Measurements from ENCODE around the gene MAP2K1. TPM values are rescaled to one million over a fixed set of nuclear protein-coding genes. Genes with fewer than 3 reads are reported as not detected.
A peak's percentile ranks its signal among the peaks of the same experiment; 100 is the strongest.

Gene MAP2K1
- total and polyA plus RNA-seq, 4 donors = 14.3 to 30.2 (median 24.4) TPM

DNA sequence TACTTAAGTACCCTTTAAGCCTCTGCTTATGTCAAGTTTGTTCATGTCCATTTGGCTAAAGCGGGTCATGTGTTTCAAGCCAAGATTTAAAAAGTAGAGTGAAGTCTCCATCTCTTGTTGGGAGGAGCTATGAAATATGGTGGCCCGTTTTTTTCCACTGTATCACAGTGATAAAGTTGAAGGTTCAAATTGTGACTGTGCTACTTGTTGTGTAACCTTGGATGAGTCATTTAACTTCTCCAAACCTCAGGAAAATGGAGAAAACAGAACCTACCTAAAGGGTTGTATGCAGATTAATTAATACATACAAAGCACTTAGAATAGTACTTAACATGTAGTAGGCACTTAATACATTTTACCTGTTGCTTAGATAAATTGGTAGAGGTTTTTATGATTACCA lies 67.4 kb downstream of the MAP2K1 start:
- Histone ChIP-seq H3K27me3 (ENCODE audit: control insufficient read depth in 4 of 4, insufficient read depth in 4 of 4, low read length in 3 of 4) (no peaks in the 10 kb centered on the region), H3K9me3 (ENCODE audit: control insufficient read depth in 4 of 4, low read length in 3 of 4) (no peaks in the 10 kb centered on the region), H3K4me1 (ENCODE audit: control insufficient read depth in 4 of 4, insufficient read depth in 4 of 4, low read length in 3 of 4) (peaks cover 1 to 13% (median 9%) of the 10 kb centered on the region in 4 donors), H3K27ac (ENCODE audit: low read depth in 1 of 2, low read length in 2 of 2) (no peak overlapping the region), H3K4me3 (ENCODE audit: low read depth in 1 of 3, low read length in 3 of 3) (no peak overlapping the region), H3K36me3 (ENCODE audit: control insufficient read depth in 4 of 4, insufficient read depth in 3 of 4, low read depth in 1 of 4, low read length in 3 of 4) (peaks cover 0 to 2% (median 0%) of the 10 kb centered on the region in 4 donors), H3K9ac (ENCODE audit: low read depth in 1 of 2, low read length in 2 of 2) (no peak overlapping the region)
- 91% methylated on average over 2 of the region's 2 CpGs for WGBS
- no peak for DNase-seq (ENCODE audit: low spot score)
- TF ChIP-seq HNF4A (conservative IDR thresholded peaks at IDR 0.05) (no peak), RXRA (IDR thresholded peaks at IDR 0.05) (no peak), JUND (IDR thresholded peaks at IDR 0.05) (peak in 1 of 2 donors; percentile 50), GABPA (IDR thresholded peaks at IDR 0.05 in 1 of 2, conservative IDR thresholded peaks at IDR 0.05 in 1 of 2) (no peak), EGR1 (IDR thresholded peaks at IDR 0.05; ENCODE audit: low read depth in 2 of 2) (no peak)

DNA sequence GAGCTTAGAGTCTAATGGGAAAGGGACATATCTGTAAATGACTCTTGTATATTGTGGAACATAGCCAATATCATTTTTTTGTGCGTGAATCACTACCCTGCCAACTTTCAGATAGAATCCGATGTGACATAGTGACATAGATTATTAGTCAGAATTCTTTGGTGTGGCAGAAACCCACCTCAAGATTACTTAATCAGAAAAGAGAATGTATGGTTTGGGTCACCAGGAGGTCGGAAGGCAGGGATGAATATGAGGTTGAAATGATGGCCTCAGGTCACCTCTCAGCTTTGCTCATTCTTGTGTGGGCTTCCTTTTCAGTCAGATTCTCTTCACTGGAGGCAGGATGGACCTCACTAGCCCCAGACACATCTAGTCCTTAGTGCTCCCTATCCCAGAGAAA lies 69.5 kb downstream of the MAP2K1 start:
- Histone ChIP-seq H3K4me3 (ENCODE audit: low read depth in 1 of 3, low read length in 3 of 3) (no peak overlapping the region), H3K27ac (ENCODE audit: low read depth in 1 of 2, low read length in 2 of 2) (no peak overlapping the region), H3K9ac (ENCODE audit: low read depth in 1 of 2, low read length in 2 of 2) (no peak overlapping the region), H3K36me3 (ENCODE audit: control insufficient read depth in 4 of 4, insufficient read depth in 3 of 4, low read depth in 1 of 4, low read length in 3 of 4) (peaks cover 0 to 2% (median 0%) of the 10 kb centered on the region in 4 donors), H3K9me3 (ENCODE audit: control insufficient read depth in 4 of 4, low read length in 3 of 4) (no peaks in the 10 kb centered on the region), H3K27me3 (ENCODE audit: control insufficient read depth in 4 of 4, insufficient read depth in 4 of 4, low read length in 3 of 4) (no peaks in the 10 kb centered on the region), H3K4me1 (ENCODE audit: control insufficient read depth in 4 of 4, insufficient read depth in 4 of 4, low read length in 3 of 4) (peaks cover 1 to 13% (median 9%) of the 10 kb centered on the region in 4 donors)
- no peak for DNase-seq (ENCODE audit: low spot score)
- 90% methylated on average over 3 of the region's 3 CpGs for WGBS
- no peak for TF ChIP-seq SP1 (IDR thresholded peaks at IDR 0.05)
- no peak for TF ChIP-seq HNF4A (conservative IDR thresholded peaks at IDR 0.05)
- no peak for TF ChIP-seq FOXA2 (IDR thresholded peaks at IDR 0.05)
- TF ChIP-seq, protein P1, sequence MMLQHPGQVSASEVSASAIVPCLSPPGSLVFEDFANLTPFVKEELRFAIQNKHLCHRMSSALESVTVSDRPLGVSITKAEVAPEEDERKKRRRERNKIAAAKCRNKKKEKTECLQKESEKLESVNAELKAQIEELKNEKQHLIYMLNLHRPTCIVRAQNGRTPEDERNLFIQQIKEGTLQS (IDR thresholded peaks at IDR 0.05) = no peak
- TF ChIP-seq EGR1 (IDR thresholded peaks at IDR 0.05; ENCODE audit: low read depth in 2 of 2) = no peak
- TF ChIP-seq MAX (IDR thresholded peaks at IDR 0.05) = no peak
- no peak for TF ChIP-seq JUND (IDR thresholded peaks at IDR 0.05)
- TF ChIP-seq, protein P2, sequence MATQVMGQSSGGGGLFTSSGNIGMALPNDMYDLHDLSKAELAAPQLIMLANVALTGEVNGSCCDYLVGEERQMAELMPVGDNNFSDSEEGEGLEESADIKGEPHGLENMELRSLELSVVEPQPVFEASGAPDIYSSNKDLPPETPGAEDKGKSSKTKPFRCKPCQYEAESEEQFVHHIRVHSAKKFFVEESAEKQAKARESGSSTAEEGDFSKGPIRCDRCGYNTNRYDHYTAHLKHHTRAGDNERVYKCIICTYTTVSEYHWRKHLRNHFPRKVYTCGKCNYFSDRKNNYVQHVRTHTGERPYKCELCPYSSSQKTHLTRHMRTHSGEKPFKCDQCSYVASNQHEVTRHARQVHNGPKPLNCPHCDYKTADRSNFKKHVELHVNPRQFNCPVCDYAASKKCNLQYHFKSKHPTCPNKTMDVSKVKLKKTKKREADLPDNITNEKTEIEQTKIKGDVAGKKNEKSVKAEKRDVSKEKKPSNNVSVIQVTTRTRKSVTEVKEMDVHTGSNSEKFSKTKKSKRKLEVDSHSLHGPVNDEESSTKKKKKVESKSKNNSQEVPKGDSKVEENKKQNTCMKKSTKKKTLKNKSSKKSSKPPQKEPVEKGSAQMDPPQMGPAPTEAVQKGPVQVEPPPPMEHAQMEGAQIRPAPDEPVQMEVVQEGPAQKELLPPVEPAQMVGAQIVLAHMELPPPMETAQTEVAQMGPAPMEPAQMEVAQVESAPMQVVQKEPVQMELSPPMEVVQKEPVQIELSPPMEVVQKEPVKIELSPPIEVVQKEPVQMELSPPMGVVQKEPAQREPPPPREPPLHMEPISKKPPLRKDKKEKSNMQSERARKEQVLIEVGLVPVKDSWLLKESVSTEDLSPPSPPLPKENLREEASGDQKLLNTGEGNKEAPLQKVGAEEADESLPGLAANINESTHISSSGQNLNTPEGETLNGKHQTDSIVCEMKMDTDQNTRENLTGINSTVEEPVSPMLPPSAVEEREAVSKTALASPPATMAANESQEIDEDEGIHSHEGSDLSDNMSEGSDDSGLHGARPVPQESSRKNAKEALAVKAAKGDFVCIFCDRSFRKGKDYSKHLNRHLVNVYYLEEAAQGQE (IDR thresholded peaks at IDR 0.05) = no peak

- H3K36me3 ChIP-seq (ENCODE audit: control insufficient read depth in 4 of 4, insufficient read depth in 3 of 4, low read depth in 1 of 4, low read length in 3 of 4) = peaks cover 0 to 2% (median under 1%) of the 10 kb centered on the region in 4 donors
- H3K27ac ChIP-seq (ENCODE audit: low read depth in 1 of 2, low read length in 2 of 2) = no peak overlapping the region
- DNase-seq (ENCODE audit: low spot score) = no peak
- no peaks in the 10 kb centered on the region for H3K4me1 ChIP-seq (ENCODE audit: control insufficient read depth in 4 of 4, insufficient read depth in 4 of 4, low read length in 3 of 4)
- H3K9me3 ChIP-seq (ENCODE audit: control insufficient read depth in 4 of 4, low read length in 3 of 4) = no peaks in the 10 kb centered on the region
- 87% methylated on average over 3 of the region's 3 CpGs for WGBS
- no peaks in the 10 kb centered on the region for H3K27me3 ChIP-seq (ENCODE audit: control insufficient read depth in 4 of 4, insufficient read depth in 4 of 4, low read length in 3 of 4)
- H3K4me3 ChIP-seq (ENCODE audit: low read depth in 1 of 3, low read length in 3 of 3) = no peak overlapping the region
- H3K9ac ChIP-seq (ENCODE audit: low read depth in 1 of 2, low read length in 2 of 2) = no peak overlapping the region
- no peak for TF ChIP-seq HNF4G (IDR thresholded peaks at IDR 0.05)
- no peak for TF ChIP-seq SP1 (IDR thresholded peaks at IDR 0.05)
- TF ChIP-seq FOXA2 (IDR thresholded peaks at IDR 0.05) = no peak
- no peak for TF ChIP-seq TAF1 (conservative IDR thresholded peaks at IDR 0.05)
- no peak for TF ChIP-seq FOXA1 (IDR thresholded peaks at IDR 0.05)
- TF ChIP-seq ZBTB33 (IDR thresholded peaks at IDR 0.05) = no peak
- no peak for TF ChIP-seq NR2F2 (IDR thresholded peaks at IDR 0.05)
- no peak for TF ChIP-seq CTCF (IDR thresholded peaks at IDR 0.05; ENCODE audit: low read depth, low read length, missing input control)
- no peak for TF ChIP-seq GABPA (IDR thresholded peaks at IDR 0.05 in 1 of 2, conservative IDR thresholded peaks at IDR 0.05 in 1 of 2)
- TF ChIP-seq HNF4A (conservative IDR thresholded peaks at IDR 0.05) = no peak
- TF ChIP-seq MAX (IDR thresholded peaks at IDR 0.05) = no peak
- TF ChIP-seq RXRA (IDR thresholded peaks at IDR 0.05) = no peak
- no peak for TF ChIP-seq RAD21 (IDR thresholded peaks at IDR 0.05)
These were observed 73.3 kb downstream of the MAP2K1 start for GRCh38 chr15:66459818-66460615.

All from liver (tissue), 9 donors.